ENCODE results near the gene RNF141.

RNF141 gene

DNA sequence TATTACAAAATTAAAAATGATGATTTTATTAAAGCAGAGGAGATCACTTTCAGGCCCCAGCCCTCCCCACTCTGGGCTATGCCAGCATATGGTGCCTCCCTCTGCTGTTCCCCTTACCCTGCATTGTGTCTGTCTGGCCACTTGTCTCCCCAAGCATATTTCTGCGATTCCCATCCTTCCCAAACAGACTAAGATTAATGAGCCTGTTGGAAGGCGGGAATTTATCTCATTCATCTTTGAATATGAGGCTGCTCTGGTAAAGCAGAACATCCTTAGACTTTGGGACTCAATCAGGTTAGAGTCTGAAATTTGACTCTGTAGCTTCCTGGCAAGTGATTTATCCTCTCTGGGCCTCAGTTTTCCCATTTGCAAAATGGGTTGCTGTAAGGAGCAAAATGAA lies 60.2 kb downstream of the RNF141 start:
- DNase-seq (ENCODE audit: low spot score) = no peak

DNA sequence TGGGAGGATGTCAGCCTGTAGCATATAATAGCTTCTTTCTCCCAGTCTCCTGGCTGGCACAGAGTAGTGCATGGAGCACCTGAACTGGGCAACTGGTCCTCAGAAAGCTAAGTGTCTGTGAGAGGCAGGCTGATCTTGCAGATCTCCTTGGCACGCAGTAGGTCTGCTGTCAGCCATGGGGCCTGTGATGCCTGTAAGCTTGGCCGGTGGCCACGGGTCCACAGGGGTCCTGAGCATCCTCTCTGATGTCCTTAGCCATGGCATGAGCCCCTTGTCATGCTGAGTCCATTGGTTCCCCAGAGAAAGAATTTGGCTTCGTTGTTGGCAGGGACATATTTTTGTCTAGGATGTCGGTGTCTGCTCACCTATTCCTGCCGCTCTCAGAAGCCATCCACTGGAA lies 61.0 kb downstream of the RNF141 start:
- no peak for DNase-seq (ENCODE audit: low spot score)

DNA sequence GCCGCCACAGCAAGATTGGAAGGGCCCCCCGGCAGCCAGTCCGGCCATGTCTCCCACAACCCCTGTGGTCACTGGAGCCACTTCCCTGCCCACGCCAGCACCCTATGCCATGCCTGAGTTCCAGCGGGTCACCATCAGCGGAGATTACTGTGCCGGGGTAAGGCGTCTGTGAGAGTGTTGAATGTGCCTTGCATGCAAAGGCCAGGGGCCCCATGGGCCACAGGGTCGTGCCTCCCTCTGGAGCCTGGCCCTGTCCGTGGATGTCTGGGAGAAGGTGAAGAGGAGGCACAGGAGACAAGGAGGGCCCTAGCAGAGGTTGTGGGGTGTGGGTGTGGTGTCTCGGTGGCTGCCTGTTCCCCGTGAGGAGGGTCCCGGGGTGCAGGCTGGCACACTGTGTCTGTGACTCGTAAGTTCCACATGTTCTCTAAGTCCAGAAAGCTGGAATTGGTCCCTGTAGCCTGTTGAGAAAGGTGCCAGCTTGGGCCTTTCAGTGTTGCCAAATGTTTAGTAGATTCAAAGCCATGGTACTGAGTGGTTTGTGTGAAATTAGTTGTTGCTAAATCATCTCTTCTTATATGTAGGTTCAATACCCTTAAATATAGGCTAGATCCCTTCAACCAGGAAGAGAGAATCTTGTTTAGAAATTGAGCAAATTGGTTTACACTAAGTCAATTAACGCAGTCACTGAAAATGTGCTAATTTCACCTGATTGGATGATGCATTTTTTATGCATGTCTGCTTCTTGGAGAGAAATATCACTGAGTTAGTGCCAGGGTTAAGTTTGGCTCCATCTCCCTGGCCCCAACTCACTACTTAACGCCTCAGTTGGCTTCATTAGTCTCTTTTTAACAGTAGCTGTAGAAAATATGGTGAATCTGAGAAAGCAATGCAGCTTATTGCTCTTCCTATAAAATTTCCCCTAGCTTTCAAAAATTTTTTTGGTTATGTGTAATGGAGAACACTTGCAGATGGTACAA lies 62.1 kb downstream of the RNF141 start:
- DNase-seq (ENCODE audit: low spot score) = peak; percentile 63

DNA sequence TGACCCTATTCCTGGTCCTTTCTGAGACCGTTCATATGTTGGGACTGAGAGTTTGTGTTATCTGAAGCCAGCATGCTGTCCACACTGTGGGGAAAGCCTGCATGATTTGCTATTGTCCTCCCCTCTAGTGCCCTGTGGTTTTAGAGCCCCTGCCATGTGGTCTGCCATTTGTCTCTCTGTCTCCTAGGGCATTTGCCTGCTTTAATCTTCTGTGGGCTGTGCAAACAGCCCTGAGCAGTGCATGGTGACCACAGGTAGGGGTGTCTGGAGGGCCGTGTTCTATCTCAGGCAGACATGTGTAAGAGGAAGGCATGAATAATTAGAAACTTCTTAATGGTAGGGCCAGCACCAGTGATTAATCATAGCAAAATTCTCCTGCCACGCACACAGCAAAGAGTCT lies 62.9 kb downstream of the RNF141 start:
- DNase-seq (ENCODE audit: low spot score) = no peak

DNA sequence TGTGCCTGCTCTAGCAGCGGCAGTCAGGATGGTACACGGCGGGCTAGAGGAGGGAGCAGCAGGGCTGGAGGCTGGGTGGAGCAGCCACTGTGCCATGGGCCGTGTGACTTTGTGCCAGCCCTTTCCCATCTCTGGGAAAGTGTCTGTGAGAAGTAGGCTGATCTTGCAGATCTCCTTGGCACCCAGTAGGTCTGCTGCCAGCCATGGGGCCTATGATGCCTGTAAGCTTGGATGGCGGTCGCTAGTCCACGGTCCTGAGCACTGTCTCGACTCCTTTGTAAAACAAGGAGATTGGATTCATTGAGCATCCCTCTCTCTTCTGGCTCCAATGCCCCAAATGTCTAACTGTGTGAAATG lies 63.3 kb downstream of the RNF141 start:
- peak; percentile 15 for DNase-seq (ENCODE audit: low spot score)

DNA sequence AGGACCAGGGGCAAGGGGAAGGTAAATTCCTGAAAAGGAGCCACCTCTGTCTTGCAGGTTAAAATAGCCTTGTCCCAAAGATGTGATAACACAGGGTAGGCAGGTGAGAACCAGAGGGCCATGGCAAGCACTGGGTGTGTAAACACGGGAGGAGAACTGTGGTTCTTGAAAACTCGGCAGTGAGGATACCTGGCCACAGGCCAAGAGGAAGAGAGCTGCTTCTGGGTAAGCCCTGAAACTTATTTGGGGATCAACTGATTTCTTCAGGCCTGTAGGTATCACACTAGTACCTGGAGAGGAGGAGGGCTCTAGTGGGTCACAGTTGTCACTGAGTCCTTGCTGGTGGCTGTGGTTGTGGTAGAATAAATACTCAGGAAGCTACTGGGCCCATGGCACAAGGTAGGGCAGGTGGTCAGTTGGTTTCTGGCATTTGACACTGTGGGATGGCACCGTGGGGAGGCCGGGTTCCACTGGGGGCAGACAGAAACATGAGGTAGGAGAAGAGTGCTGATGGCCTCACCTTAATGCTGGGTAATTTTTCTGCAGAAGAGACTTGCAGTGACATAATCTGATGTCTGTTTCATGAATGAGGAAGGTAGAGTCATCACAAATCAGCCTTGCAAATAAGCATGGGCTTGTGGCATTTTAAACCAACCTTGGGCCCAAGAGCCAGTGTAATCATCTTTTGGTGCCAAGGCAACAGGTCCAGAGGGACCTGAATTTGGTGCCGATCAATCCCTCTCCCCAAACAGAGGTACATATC lies 63.9 kb downstream of the RNF141 start:
- peak; percentile 50 for DNase-seq (ENCODE audit: low spot score)

DNA sequence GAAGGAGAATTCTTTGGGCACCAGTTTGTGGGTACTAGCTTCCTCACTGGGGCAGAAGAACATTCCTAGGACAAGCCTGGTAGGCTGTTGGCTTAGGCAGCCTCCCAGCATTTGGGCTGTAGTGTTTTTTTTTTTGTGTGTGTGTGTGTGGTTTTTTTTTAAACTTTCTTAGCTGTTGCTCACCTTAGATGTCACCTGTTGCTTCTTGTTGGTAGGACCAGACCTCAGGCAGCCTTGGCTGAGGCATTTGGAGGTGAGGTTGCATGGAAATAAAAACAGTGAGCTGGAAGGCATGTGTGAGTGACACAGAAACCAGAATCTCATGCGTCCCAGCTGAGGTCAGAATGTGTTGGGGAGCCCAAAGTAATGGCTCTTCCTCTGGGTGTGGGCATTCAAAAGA lies 64.6 kb downstream of the RNF141 start:
- peak; percentile 8 for DNase-seq (ENCODE audit: low spot score)

DNA sequence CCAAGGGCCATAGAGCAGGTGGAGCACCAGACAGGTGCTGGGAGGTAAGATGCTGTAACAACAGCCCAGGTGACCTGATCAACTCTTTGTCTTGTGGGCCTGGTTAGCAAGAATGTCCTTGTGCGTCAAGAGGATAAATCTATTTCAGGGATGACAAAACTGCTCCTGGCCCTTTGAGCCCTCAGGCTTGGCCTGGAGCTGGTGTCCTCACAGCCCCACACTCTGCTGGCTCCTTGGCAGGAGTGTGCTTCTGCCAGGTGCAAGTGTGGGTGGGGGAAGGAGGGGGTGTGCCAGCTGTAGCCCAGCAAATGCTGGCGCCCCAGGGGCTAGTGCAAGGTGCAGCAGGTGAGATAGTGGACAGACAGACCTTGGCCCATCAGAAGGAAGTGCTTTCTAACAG lies 66.4 kb downstream of the RNF141 start:
- DNase-seq (ENCODE audit: low spot score) = peak; percentile 58

DNA sequence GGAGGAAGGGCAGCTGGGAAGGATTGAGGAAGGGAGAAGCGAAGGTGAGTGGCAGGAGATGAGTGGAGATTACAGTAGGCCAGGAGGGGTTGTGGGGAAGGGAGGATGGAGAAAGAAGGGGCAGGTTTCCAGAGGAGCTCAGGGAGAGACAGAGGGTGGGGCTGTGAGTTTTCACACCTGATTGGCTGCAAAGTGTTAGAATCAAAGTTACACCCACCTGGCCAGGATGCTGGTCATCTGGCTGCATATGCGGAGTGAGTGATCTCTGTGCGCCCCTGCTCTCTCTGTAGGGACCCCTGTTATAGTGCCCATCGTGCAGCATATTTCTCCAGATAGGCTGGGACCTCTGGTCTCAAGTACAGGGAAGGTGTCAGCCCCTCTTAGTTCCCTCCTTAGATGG lies 67.6 kb downstream of the RNF141 start:
- peak; percentile 11 for DNase-seq (ENCODE audit: low spot score)

DNA sequence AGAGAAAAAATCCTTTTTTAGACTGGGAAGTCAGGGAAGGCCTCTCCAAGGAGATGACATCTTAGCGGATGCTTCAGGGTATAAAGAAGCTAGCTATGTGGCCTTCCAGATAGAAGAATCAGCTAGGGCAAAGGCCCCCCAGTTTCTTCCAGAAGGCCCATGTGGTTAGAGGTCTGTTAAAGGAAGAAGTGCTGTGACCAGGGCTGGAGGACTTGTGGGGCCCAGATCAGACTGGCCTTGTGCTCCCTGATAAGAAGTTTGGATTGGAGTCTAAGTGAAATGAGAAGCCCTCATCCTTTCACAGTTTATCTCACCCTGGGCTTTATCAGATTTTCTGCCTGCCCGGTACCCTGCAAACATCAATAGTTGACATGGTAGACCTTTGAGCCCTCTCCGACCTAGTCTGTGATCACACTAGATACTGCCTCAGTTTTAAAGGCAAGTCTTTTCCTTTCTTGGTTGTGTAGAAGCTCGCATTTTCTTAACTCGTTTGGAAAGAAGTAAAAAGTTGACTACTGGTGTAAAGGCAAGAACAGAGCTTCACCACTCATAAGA lies 78.2 kb downstream of the RNF141 start:
- DNase-seq (ENCODE audit: low spot score) = peak; percentile 50

Data from left forelimb (tissue), 1 donor.